Measurements from ENCODE around the gene SPTBN4.

GRCh38 chr19:40419066-40419612 lies 47.7 kb upstream of the SPTBN4 start:
- TF ChIP-seq CTCF (IDR thresholded peaks at IDR 0.05) = no peak
- TF ChIP-seq ZFX (IDR thresholded peaks at IDR 0.05; ENCODE audit: borderline replicate concordance) = no peak
